ENCODE data around the gene SERINC2. TPM values are rescaled to one million over a fixed set of nuclear protein-coding genes. Genes with fewer than 3 reads are reported as not detected.
"Not testable (repeated sequence)": the region's sequence is repeated elsewhere in the genome, so short reads cannot be mapped to it uniquely, and the experiment has no call there.

The SERINC2 gene
- total RNA-seq, 4 donors from 2014 or later: 29.6 to 108 (median 79.2) TPM

DNA sequence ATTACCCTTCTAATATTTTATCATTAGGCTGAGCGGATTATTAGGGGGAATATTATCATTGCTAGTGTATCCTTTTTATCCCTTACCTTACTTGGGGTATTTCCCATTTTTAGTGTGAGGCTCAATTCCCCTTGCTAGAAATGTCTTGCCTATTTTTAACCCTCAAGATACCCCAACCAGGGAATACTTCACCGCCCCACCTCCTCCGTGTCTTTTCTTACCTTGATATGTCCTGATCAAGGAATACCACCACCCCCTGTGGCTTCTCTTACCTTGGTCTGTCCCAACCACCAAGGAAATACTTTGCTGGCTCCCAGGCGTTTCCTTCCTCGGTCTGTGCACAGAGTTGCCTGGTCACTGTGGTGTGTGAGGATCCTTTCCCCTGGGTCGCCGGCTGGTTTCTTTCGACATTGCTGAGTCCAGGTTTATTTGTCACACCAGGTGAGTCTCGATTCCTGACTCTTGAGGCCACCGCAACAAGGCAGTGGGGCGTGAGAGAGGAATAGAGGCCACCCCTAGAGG lies 57.8 kb downstream of the SERINC2 start:
- peaks cover 0 to 20% (median 13%) of the 10 kb centered on the region in 3 donors for H3K9me3 ChIP-seq
- no peaks in the 10 kb centered on the region for H3K36me3 ChIP-seq
- no peak overlapping the region for H3K4me3 ChIP-seq
- H3K4me1 ChIP-seq: peaks cover 0 to 21% (median 0%) of the 10 kb centered on the region in 3 donors
- WGBS, 2 donors: 92 to 93% methylated on average over 8 to 11 of the region's 11 CpGs
- DNase-seq: no peak
- no peak for TF ChIP-seq POLR2A (IDR thresholded peaks at IDR 0.05)
- TF ChIP-seq, protein P1, sequence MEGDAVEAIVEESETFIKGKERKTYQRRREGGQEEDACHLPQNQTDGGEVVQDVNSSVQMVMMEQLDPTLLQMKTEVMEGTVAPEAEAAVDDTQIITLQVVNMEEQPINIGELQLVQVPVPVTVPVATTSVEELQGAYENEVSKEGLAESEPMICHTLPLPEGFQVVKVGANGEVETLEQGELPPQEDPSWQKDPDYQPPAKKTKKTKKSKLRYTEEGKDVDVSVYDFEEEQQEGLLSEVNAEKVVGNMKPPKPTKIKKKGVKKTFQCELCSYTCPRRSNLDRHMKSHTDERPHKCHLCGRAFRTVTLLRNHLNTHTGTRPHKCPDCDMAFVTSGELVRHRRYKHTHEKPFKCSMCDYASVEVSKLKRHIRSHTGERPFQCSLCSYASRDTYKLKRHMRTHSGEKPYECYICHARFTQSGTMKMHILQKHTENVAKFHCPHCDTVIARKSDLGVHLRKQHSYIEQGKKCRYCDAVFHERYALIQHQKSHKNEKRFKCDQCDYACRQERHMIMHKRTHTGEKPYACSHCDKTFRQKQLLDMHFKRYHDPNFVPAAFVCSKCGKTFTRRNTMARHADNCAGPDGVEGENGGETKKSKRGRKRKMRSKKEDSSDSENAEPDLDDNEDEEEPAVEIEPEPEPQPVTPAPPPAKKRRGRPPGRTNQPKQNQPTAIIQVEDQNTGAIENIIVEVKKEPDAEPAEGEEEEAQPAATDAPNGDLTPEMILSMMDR (IDR thresholded peaks at IDR 0.05): no peak
- intact Hi-C loops (cut with DNase I): no loop called here
- peak overlapping the region in 2 of 4 donors; percentile 72 to 77 for H3K27ac ChIP-seq
- H3K27me3 ChIP-seq: no peaks in the 10 kb centered on the region

DNA sequence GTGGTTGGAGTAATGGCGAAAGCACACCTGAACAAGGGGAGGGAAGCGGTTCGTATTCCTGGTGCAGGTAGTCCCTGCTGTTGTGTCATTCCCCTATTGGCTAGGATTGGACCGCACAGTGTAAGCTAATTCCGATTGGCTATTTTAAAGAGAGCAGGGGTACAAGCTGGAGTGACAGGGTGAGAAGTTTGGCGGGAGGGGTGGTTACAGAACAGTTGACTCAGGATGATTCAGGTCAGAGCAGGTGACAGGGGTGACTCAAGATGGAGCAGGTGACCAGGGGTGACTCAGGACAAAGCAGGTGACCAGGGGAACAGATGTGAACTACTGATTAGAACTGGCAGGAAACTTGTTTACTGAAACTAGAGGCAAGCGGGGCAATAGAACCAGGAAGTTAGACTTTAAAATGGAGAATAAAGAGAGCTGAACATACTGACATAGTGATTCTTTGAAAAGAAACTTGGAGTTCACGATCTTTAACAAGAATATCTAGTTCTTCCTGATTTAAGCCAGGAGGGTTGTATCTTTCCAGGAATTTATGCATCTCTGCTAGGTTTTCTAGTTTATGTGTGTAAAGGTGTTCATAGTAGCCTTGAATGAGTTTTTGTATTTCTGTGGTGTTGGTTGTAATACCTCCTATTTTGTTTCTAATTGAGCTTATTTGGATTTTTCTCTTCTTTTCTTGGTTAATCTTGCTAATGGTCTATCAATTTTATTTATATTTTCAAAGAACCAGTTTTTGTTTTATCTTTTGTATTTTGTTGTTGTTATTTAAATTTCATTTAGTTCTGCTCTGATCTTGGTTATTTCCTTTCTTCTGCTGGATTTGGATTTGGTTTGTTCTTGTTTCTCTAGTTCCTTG lies 58.7 kb downstream of the SERINC2 start:
- WGBS, 2 donors: 70 to 77% methylated on average over 7 to 8 of the region's 8 CpGs
- intact Hi-C loops (cut with DNase I); H3K36me3 ChIP-seq; H3K27me3 ChIP-seq; DNase-seq; H3K4me3 ChIP-seq: not testable (repeated sequence)
- Histone ChIP-seq H3K9me3 (peaks cover 0 to 15% (median 8%) of the 10 kb centered on the region in 3 donors), H3K27ac (peak overlapping the region in 3 of 4 donors; percentile 19 to 77 (median 72)), H3K4me1 (peaks cover 0 to 21% (median 0%) of the 10 kb centered on the region in 3 donors)

DNA sequence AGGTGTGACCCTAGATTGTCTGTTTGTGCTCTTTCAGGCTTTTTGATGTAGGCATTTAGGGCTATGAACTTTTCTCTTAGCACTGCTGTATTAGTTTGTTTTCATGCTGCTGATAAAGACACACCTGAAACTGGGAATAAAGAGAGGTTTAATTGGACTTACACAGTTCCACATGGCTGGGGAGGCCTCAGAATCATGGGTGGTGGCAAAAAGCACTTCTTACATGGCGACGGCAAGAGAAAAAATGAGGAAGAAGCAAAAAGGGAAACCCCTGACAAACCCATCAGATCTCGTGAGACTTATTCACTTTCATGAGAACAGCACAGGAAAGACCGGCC lies 59.3 kb downstream of the SERINC2 start:
- intact Hi-C loops (cut with DNase I); H3K4me3 ChIP-seq: not testable (repeated sequence)
- peak overlapping the region in 3 of 4 donors; percentile 19 to 77 (median 72) for H3K27ac ChIP-seq

DNA sequence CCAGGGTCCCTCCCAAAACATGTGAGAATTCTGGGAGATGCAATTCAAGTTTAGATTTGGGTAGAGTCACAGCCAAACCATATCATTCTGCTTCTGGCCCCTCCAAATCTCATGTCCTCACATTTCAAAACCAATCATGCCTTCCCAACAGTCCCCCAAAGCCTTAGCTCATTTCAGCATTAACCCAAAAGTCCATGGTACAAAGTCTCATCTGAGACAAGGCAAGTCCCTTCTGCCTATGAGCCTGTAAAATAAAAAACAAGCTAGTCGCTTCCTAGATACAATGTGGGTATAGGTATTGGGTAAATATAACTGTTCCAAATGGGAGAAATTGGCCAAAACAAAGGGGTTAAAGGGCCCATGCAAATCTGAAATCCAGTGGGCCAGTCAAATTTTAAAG lies 59.7 kb downstream of the SERINC2 start:
- H3K9me3 ChIP-seq; H3K27me3 ChIP-seq; H3K4me3 ChIP-seq; intact Hi-C loops (cut with DNase I); H3K36me3 ChIP-seq; DNase-seq: not testable (repeated sequence)
- peak overlapping the region in 3 of 4 donors; percentile 19 to 77 (median 72) for H3K27ac ChIP-seq
- peaks cover 0 to 30% (median 2%) of the 10 kb centered on the region in 3 donors for H3K4me1 ChIP-seq
- 83 to 100% methylated on average over 1 of the region's 1 CpG for WGBS, 2 donors

More for the DNA sequence above, 59.3 kb downstream of the SERINC2 start:
- H3K36me3 ChIP-seq, DNase-seq, H3K9me3 ChIP-seq, H3K27me3 ChIP-seq: not testable (repeated sequence)
- peaks cover 0 to 26% (median 0%) of the 10 kb centered on the region in 3 donors for H3K4me1 ChIP-seq
- WGBS, 2 donors: 65 to 71% methylated on average over 4 of the region's 4 CpGs

DNA sequence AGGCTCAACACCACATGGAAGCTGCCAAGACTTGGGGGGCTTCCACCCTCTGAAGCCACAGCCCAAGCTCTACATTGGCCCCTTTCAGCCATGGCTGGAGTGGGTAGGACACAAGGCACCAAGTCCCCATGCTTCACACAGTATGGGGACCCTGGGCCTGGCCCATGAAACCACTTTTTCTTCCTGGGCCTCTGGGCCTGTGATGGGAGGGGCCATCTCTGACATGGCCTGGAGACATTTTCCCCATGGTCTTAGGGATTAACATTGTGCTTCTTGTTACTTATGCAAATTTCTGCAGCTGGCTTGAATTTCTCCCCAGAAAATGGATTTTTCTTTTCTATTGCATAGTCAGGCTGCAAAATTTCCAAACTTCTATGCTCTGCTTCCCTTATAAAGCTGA lies 60.5 kb downstream of the SERINC2 start:
- H3K27me3 ChIP-seq; H3K9me3 ChIP-seq; DNase-seq; H3K27ac ChIP-seq; H3K4me3 ChIP-seq; intact Hi-C loops (cut with DNase I); H3K36me3 ChIP-seq: not testable (repeated sequence)
- H3K4me1 ChIP-seq: peaks cover 0 to 35% (median 6%) of the 10 kb centered on the region in 3 donors

DNA sequence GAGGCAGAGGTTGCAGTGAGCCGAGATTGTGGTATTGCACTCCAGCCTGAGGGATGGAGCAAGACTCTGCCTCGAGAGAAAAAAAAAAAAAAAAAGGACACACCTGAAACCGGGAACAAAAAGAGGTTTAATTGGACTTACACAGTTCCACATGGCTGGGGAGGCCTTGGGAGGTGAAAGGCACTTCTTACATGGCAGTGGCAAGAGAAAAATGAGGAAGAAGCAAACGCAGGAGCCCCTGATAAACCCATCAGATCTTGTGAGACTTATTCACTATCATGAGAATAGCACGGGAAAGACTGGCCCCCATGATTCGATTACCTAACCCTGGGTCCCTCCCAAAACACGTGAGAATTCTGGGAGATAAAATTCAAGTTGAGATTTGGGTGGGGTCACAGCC lies 61.6 kb downstream of the SERINC2 start:
- DNase-seq; H3K36me3 ChIP-seq; H3K27me3 ChIP-seq; H3K4me3 ChIP-seq; intact Hi-C loops (cut with DNase I); H3K9me3 ChIP-seq: not testable (repeated sequence)
- H3K27ac ChIP-seq: peak overlapping the region in 2 of 4 donors; percentile 29 to 63
- peaks cover 0 to 35% (median 6%) of the 10 kb centered on the region in 3 donors for H3K4me1 ChIP-seq
- 72 to 73% methylated on average over 6 to 7 of the region's 7 CpGs for WGBS, 2 donors

DNA sequence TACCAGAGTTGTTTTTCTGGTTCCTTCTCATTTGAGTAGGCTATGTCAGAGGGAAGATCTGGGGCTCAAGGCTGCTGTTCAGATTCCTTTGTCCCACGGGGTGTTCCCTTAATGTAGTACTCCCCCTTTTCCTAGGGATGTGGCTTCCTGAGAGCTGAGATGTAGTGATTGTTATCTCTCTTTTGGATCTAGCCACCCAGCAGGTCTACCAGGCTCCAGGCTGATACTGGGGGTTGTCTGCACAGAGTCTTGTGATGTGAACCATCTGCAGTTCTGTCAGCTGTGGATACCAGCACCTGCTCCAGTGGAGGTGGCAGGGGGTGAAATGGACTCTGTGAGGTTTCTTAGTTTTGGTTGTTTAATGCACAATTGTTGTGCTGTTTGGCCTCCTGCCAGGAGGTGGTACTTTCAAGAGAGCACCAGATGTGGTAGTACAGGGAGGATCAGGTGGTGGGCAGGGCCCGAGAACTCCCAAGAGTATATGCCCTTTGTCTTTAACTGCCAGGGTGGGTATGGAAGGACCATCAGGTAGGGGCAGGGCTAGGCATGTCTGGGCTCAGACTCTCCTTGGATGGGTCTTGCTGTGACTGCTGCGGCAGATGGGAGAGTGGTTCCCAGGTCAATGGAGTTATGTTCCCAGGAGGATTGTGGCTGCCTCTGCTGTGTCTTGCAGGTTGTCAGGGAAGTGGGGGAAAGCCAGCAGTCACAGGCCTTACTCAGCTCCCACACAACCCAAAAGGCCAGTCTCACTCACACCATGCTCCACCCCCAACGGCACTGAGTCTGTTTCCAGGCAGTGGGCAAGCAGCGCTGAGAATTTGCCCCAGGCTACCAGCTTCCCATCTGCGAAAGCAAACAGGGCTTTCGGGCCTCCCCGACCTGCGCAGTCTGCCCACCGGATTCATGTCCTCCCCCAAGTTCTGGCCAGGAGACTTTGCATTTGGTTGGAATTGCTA lies 64.2 kb downstream of the SERINC2 start:
- no peaks in the 10 kb centered on the region for H3K27me3 ChIP-seq
- H3K4me1 ChIP-seq: peaks cover 0 to 24% (median 6%) of the 10 kb centered on the region in 3 donors
- H3K4me3 ChIP-seq: no peak overlapping the region
- H3K36me3 ChIP-seq: no peaks in the 10 kb centered on the region
- TF ChIP-seq, protein P1 (IDR thresholded peaks at IDR 0.05): no peak
- no peak for TF ChIP-seq POLR2A (IDR thresholded peaks at IDR 0.05)
- DNase-seq: no peak
- peak overlapping the region in 2 of 4 donors; percentile 58 to 63 for H3K27ac ChIP-seq
- WGBS, 2 donors: 62 to 68% methylated on average over 5 to 10 of the region's 10 CpGs
- intact Hi-C loops (cut with DNase I): no loop called here
- H3K9me3 ChIP-seq: no peaks in the 10 kb centered on the region
